Mesothelial cell of epicardium (in vitro differentiated cells): Measurements from ENCODE around the gene ASB13. TPM values are rescaled to one million over a fixed set of nuclear protein-coding genes. Genes with fewer than 3 reads are reported as not detected.

Experiments
- DNase-seq, 2 experiments: peaks; one replicate each; pipeline ENCODE4 v3.0.0; 2021; ENCODE audit warnings: low spot score in 2 of 2; ENCODE audit not compliant: unreplicated experiment in 2 of 2
- H3K27ac Mint-ChIP-seq: 2 replicates; pipeline ENCODE4 v1.8.0; 2021; ENCODE audit warnings: mixed read lengths
- H3K27me3 Mint-ChIP-seq: 2 replicates; pipeline ENCODE4 v1.8.0; 2021; ENCODE audit warnings: low read depth, mixed read lengths
- H3K36me3 Mint-ChIP-seq: 2 replicates; pipeline ENCODE4 v1.8.0; 2021; ENCODE audit warnings: mixed read lengths
- H3K4me1 Mint-ChIP-seq: 2 replicates; pipeline ENCODE4 v1.8.0; 2021; ENCODE audit warnings: mixed read lengths
- H3K4me3 Mint-ChIP-seq: 2 replicates; pipeline ENCODE4 v1.8.0; 2021; ENCODE audit warnings: mild to moderate bottlenecking, moderate library complexity, mixed read lengths
- H3K9me3 Mint-ChIP-seq: 2 replicates; pipeline ENCODE4 v1.8.0; 2021; ENCODE audit warnings: mixed read lengths
- total RNA-seq: library from RNA; stranded (reverse); gene quantifications from 3 replicates; pipeline ENCODE4 v1.2.1, GENCODE V29; 2021
- TF ChIP-seq, protein P1 (sequence below): fragments of 200-600 bp; sonication (generic); IDR thresholded peaks from one replicate; pipeline ENCODE4 v1.5.0; 2021; ENCODE audit warnings: antibody characterized with exemption; ENCODE audit not compliant: unreplicated experiment

ASB13 gene
- total RNA-seq, 1 donor from 2014 or later, result 26.3 TPM

DNA sequence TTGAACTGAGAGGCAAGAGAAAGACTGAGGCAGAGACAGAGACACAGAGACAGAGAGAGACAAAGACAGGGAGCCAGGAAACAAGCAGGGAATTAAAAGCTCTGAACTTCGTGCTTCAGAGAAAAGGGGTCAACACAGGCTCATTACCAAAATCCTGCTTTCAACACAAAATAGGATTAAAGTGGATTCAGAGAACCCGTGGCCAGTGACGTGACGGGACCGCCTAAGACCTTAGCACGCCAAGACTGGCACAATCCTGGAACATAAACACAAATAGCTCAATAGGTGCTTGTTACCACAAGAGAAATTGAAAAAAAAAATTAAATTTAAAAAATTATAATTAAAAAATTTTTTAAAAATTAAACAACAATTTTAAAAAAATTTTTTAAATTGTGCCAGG, 21.5 kb downstream of the ASB13 start:
- TF ChIP-seq, protein P1, sequence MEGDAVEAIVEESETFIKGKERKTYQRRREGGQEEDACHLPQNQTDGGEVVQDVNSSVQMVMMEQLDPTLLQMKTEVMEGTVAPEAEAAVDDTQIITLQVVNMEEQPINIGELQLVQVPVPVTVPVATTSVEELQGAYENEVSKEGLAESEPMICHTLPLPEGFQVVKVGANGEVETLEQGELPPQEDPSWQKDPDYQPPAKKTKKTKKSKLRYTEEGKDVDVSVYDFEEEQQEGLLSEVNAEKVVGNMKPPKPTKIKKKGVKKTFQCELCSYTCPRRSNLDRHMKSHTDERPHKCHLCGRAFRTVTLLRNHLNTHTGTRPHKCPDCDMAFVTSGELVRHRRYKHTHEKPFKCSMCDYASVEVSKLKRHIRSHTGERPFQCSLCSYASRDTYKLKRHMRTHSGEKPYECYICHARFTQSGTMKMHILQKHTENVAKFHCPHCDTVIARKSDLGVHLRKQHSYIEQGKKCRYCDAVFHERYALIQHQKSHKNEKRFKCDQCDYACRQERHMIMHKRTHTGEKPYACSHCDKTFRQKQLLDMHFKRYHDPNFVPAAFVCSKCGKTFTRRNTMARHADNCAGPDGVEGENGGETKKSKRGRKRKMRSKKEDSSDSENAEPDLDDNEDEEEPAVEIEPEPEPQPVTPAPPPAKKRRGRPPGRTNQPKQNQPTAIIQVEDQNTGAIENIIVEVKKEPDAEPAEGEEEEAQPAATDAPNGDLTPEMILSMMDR, result no peak
- no peak overlapping the region for H3K27ac Mint-ChIP-seq
- no peak for DNase-seq
- no peaks in the 10 kb centered on the region for H3K9me3 Mint-ChIP-seq
- no peaks in the 10 kb centered on the region for H3K27me3 Mint-ChIP-seq
- H3K4me1 Mint-ChIP-seq, result peaks cover 16% of the 10 kb centered on the region
- H3K4me3 Mint-ChIP-seq, result no peak overlapping the region
- H3K36me3 Mint-ChIP-seq, result peaks cover 40% of the 10 kb centered on the region

DNA sequence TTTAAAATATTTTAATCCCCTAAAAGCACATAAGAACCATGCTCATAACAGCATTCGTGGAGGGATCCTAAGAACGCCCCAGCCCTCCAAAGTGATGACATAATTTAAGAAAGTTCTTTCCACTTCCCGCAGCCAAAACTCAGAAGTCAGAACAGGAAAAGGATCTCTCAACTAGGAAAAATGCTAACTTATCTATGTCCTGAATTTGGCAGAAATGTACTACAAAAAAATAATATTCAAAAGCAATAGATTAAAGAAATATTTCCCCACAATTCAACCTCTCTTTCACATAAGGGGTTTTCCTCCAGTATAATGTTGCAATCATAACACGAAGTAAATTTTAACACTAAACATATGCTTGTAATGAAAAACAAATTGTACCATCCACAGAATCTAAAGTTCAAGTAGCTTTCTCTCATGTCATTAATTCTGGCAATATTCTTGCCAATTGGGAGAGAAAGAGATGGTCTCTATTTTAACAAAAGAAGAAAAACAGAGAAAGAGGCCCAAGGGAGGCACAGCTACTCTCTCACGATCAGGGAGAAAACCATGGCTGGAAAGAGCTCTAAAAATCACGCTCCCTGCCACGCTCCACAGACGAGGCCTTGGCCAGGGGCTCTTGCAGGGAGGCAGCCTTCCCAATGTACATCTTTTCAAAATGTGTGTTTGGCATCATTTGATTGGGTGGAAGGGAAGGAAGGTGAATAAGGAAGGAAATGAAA, 22.9 kb downstream of the ASB13 start:
- Mint-ChIP-seq H3K27ac (peak overlapping the region; percentile 87), H3K4me1 (peaks cover 16% of the 10 kb centered on the region), H3K9me3 (no peaks in the 10 kb centered on the region), H3K36me3 (peaks cover 40% of the 10 kb centered on the region), H3K4me3 (no peak overlapping the region), H3K27me3 (no peaks in the 10 kb centered on the region)
- no peak for DNase-seq
- TF ChIP-seq, protein P1, result no peak

DNA sequence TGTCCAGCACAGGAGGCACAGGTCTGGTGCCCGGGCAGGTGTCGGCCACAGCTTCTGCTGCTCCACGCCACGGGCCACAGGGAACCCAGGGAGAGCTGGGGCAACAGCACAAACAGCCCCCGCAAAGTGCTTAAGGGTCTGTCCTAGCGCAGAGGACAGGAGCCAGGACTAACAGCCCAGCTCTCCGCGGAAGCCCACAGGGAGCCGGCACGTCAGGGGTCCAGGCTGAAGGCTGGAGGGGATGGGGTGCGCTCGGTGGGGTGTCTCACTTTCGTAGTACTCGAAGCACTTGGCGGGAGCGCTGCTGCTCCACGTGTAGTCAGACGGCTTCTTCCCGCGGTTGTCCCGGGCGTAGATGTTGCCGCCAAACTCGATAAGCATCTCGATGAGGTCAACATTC, 24.9 kb downstream of the ASB13 start:
- no peaks in the 10 kb centered on the region for H3K9me3 Mint-ChIP-seq
- peaks cover 32% of the 10 kb centered on the region for H3K36me3 Mint-ChIP-seq
- H3K4me3 Mint-ChIP-seq, result no peak overlapping the region
- H3K27ac Mint-ChIP-seq, result no peak overlapping the region
- no peak for DNase-seq
- peaks cover 16% of the 10 kb centered on the region for H3K4me1 Mint-ChIP-seq
- TF ChIP-seq, protein P1, result no peak
- no peaks in the 10 kb centered on the region for H3K27me3 Mint-ChIP-seq

DNA sequence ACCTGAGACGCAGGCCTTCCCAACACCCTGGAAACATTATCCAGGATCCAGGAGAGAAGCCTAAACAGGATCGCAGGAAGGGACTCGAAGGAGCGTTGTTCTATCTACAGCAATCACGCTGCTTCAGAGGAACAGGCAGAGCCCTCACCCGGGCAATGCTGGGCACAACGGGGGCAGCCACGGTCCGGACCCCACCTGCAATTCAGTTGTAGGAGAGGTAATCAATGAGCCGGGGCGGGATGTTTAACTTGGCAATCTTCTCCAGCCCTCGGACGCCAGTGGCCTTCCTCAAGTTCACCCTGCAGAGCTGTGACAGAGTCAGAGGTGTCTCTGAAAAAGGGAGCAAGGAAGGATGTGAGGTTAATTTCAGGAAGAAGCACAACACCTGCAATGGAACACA, 25.9 kb downstream of the ASB13 start:
- TF ChIP-seq, protein P1, result no peak
- H3K4me1 Mint-ChIP-seq, result peaks cover 16% of the 10 kb centered on the region
- H3K4me3 Mint-ChIP-seq, result no peak overlapping the region
- peaks cover 31% of the 10 kb centered on the region for H3K36me3 Mint-ChIP-seq
- no peaks in the 10 kb centered on the region for H3K9me3 Mint-ChIP-seq
- H3K27ac Mint-ChIP-seq, result no peak overlapping the region
- no peaks in the 10 kb centered on the region for H3K27me3 Mint-ChIP-seq
- no peak for DNase-seq

GRCh38 chr10:5640036-5640435, 26.4 kb downstream of the ASB13 start:
- H3K36me3 Mint-ChIP-seq, result peaks cover 31% of the 10 kb centered on the region
- no peaks in the 10 kb centered on the region for H3K9me3 Mint-ChIP-seq
- TF ChIP-seq, protein P1, result no peak
- H3K4me1 Mint-ChIP-seq, result peaks cover 14% of the 10 kb centered on the region
- DNase-seq, result no peak
- no peak overlapping the region for H3K27ac Mint-ChIP-seq
- H3K4me3 Mint-ChIP-seq, result no peak overlapping the region
- no peaks in the 10 kb centered on the region for H3K27me3 Mint-ChIP-seq

DNA sequence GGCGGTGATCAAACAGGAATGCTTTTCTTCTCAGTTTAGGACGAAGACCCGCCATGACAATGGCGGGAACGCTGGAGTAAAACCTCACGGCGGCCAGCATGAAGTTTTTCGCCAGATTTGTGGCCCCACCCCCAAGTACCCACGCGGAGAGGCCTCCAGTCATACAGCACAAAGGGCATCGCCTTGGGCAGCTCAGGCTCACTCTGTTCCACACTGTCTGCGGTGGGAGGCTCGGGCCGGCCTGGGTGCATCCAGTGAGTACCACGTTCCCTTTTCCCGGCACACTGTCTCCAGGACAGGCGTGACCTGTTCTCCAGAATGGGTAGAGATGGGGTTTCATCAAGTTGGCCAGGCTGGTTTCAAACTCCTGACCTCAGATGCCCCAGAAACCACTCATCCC, 27.3 kb downstream of the ASB13 start:
- Mint-ChIP-seq H3K4me3 (no peak overlapping the region), H3K9me3 (no peaks in the 10 kb centered on the region), H3K27me3 (no peaks in the 10 kb centered on the region), H3K27ac (no peak overlapping the region), H3K4me1 (peaks cover 23% of the 10 kb centered on the region), H3K36me3 (peaks cover 31% of the 10 kb centered on the region)
- no peak for DNase-seq
- TF ChIP-seq, protein P1, result no peak
